Caco-2 (cell line): ENCODE measurements around the gene BRAT1. TPM values are rescaled to one million over a fixed set of nuclear protein-coding genes. Genes with fewer than 3 reads are reported as not detected.

ENCODE experiments used
- BruUV-seq: library from RNA; stranded (reverse); fragments of 400-500 nt; replicated peaks from 2 replicates; lab custom pipeline; 2021; lab: Mats Ljungman, UMichigan
- CTCF ChIA-PET: fragments of 300-600 bp; sonication (Branson Sonifier 250); formaldehyde crosslinking; loops from one replicate; lab custom pipeline; 2022; ENCODE audit warnings: antibody characterized with exemption; lab: Charles Lee
- POLR2A ChIA-PET: fragments of 300-600 bp; sonication (Branson Sonifier 250); formaldehyde crosslinking; loops from one replicate; lab custom pipeline; 2022; ENCODE audit warnings: antibody characterized with exemption; lab: Charles Lee
- DNase-seq, 2 experiments: peaks; one replicate each; pipeline versions ENCODE4 v3.0.0 to v3.0.0-alpha.2; 2020 to 2022
- H3K27me3 ChIP-seq: replicated peaks from 2 replicates; pipeline ENCODE4 v1.6.0; 2011; ENCODE audit warnings: low read length; ENCODE audit not compliant: control insufficient read depth, insufficient read depth
- H3K36me3 ChIP-seq: 2 replicates; pipeline ENCODE4 v1.5.1; 2011; ENCODE audit warnings: low read length; ENCODE audit not compliant: control insufficient read depth, insufficient read depth
- H3K4me1 ChIP-seq: fragments of 250-450 bp; sonication (Bioruptor Pico); 2 replicates; pipeline ENCODE4 v1.5.1; 2020; ENCODE audit warnings: mild to moderate bottlenecking
- H3K4me3 ChIP-seq: 2 replicates; pipeline ENCODE4 v1.5.1; 2011; ENCODE audit warnings: low read depth, mild to moderate bottlenecking, control low read depth, low read length
- H3K9me3 ChIP-seq: fragments of 250-450 bp; sonication (Bioruptor Pico); 2 replicates; pipeline ENCODE4 v1.5.1; 2020; ENCODE audit warnings: mild to moderate bottlenecking, moderate library complexity
- H3K27ac Mint-ChIP-seq: one replicate; pipeline ENCODE4 v1.8.0; 2022; ENCODE audit warnings: mixed read lengths; ENCODE audit not compliant: unreplicated experiment
- H3K27me3 Mint-ChIP-seq: one replicate; pipeline ENCODE4 v1.8.0; 2022; ENCODE audit warnings: mixed read lengths; ENCODE audit not compliant: insufficient read depth, unreplicated experiment
- H3K36me3 Mint-ChIP-seq: one replicate; pipeline ENCODE4 v1.8.0; 2022; ENCODE audit warnings: mild to moderate bottlenecking, mixed read lengths; ENCODE audit not compliant: insufficient read depth, unreplicated experiment
- H3K4me1 Mint-ChIP-seq: one replicate; pipeline ENCODE4 v1.8.0; 2022; ENCODE audit warnings: low read depth, mixed read lengths; ENCODE audit not compliant: unreplicated experiment
- H3K4me3 Mint-ChIP-seq: one replicate; pipeline ENCODE4 v1.8.0; 2022; ENCODE audit warnings: mild to moderate bottlenecking, moderate library complexity, mixed read lengths; ENCODE audit not compliant: unreplicated experiment
- H3K9me3 Mint-ChIP-seq: one replicate; pipeline ENCODE4 v1.8.0; 2022; ENCODE audit warnings: mixed read lengths; ENCODE audit not compliant: unreplicated experiment
- intact Hi-C: fragments of 100-400 bp; cut with micrococcal nuclease; formaldehyde crosslinking; loops from one replicate; pipeline ENCODE4 v1.10.0; 2022; ENCODE audit not compliant: unreplicated experiment
- total RNA-seq: library from RNA; stranded (reverse); gene quantifications from 2 replicates; pipeline ENCODE4 v1.2.3, GENCODE V29; 2022
- TF ChIP-seq, protein P1 (sequence below), 2 experiments: fragments of 200-600 bp in 1 of 2; IDR thresholded peaks; 1 replicate in 1 of 2; 2 replicates in 1 of 2; pipeline versions ENCODE4 v1.5.1 to v1.8.0; 2011 to 2022; ENCODE audit warnings: antibody characterized with exemption in 1 of 2, control low read depth in 1 of 2, inconsistent platforms in 1 of 2, low read depth in 1 of 2, low read length in 1 of 2, mild to moderate bottlenecking in 1 of 2, moderate library complexity in 1 of 2; ENCODE audit not compliant: insufficient read depth in 1 of 2, severe bottlenecking in 1 of 2, unreplicated experiment in 1 of 2

Gene BRAT1
- total RNA-seq, 1 experiment from 2014 or later: 33.5 TPM

DNA sequence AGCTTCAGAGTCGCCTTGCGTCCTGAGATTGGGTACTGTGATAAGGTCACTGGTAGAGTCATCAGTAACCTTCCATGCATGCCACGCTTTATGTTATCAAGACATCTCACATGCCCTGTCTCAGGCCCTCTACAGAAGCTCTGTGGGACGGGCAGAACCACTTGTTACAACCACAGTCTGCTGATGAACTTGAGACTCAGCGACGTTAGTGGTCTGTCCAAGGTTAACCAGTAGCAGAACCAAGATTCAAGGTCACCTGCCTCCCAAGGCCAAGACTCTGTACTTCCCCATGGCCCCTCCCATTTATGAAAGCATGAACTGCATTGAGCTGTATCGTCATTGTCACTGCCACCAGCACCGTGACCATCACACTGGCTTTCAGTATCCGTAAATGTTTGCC is 18.4 kb upstream of the BRAT1 start:
- no peaks in the 10 kb centered on the region for H3K9me3 ChIP-seq
- no peaks in the 10 kb centered on the region for H3K36me3 ChIP-seq
- TF ChIP-seq, protein P1, sequence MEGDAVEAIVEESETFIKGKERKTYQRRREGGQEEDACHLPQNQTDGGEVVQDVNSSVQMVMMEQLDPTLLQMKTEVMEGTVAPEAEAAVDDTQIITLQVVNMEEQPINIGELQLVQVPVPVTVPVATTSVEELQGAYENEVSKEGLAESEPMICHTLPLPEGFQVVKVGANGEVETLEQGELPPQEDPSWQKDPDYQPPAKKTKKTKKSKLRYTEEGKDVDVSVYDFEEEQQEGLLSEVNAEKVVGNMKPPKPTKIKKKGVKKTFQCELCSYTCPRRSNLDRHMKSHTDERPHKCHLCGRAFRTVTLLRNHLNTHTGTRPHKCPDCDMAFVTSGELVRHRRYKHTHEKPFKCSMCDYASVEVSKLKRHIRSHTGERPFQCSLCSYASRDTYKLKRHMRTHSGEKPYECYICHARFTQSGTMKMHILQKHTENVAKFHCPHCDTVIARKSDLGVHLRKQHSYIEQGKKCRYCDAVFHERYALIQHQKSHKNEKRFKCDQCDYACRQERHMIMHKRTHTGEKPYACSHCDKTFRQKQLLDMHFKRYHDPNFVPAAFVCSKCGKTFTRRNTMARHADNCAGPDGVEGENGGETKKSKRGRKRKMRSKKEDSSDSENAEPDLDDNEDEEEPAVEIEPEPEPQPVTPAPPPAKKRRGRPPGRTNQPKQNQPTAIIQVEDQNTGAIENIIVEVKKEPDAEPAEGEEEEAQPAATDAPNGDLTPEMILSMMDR (IDR thresholded peaks at IDR 0.05; ENCODE audit: insufficient read depth in 1 of 2, low read depth in 1 of 2, low read length in 1 of 2, severe bottlenecking in 1 of 2, unreplicated experiment in 1 of 2): no peak
- Mint-ChIP-seq H3K9me3 (no peaks in the 10 kb centered on the region), H3K4me1 (no peaks in the 10 kb centered on the region), H3K36me3 (no peaks in the 10 kb centered on the region), H3K27ac (no peak overlapping the region), H3K4me3 (no peak overlapping the region), H3K27me3 (no peaks in the 10 kb centered on the region)
- H3K27me3 ChIP-seq: no peaks in the 10 kb centered on the region
- H3K4me3 ChIP-seq: no peak overlapping the region
- intact Hi-C loops: no loop called here
- POLR2A ChIA-PET: no interaction called here
- no TSS peak for BruUV-seq
- peaks cover 14% of the 10 kb centered on the region; the same call in 1 of the 2 replicates for H3K4me1 ChIP-seq
- no peak for DNase-seq
- CTCF ChIA-PET: interaction anchor here (0.6 kb wide), 1 partner anchor 134 kb away, joined by 3 read pairs; no protein-coding TSS in a partner anchor

DNA sequence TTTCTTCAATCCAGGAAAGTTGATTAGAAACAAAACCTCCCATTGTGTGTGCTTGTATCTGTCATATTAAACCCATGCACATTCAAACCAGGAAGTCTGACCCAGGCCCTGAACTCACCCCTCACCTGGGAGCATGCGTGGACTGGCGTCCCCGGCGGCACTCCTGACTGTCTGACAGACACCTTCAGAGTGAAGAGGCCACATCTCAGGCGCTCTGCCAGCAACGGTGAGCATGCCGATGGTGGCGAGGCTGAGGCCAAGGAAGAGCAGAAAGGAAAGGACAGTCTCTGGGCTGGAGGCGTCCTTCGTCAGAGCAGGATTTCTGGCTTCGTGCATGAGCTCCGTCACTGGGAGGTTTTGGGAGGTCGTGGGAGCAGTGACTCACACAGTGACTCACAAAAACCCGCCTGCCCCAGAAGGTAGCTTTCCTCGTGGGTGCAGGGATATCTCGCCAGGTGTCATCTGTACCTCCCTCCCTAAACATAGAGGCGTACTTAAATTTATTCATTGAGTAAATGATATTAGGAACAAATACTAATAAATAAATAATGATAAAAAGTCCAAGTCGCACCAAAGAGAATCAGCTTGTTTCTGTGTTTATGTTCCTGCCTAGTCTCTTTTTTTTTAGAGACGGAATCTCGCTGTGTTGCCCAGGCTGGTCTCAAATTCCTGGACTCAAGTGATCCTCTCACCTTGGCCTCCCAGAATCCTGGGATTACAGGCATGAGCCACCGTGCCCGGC is 16.9 kb upstream of the BRAT1 start:
- peak in 1 of 2 experiments; percentile 51 for DNase-seq
- Histone ChIP-seq H3K4me3 (no peak overlapping the region), H3K4me1 (peaks cover 14% of the 10 kb centered on the region; the same call in 1 of the 2 replicates), H3K9me3 (no peaks in the 10 kb centered on the region), H3K27me3 (no peaks in the 10 kb centered on the region), H3K36me3 (no peaks in the 10 kb centered on the region)
- Mint-ChIP-seq H3K36me3 (no peaks in the 10 kb centered on the region), H3K9me3 (no peaks in the 10 kb centered on the region), H3K27me3 (no peaks in the 10 kb centered on the region), H3K4me1 (no peaks in the 10 kb centered on the region), H3K4me3 (no peak overlapping the region), H3K27ac (peak overlapping the region; percentile 32)
- TF ChIP-seq, protein P1 (IDR thresholded peaks at IDR 0.05; ENCODE audit: insufficient read depth in 1 of 2, low read depth in 1 of 2, low read length in 1 of 2, severe bottlenecking in 1 of 2, unreplicated experiment in 1 of 2): no peak
- intact Hi-C loops: no loop called here
- BruUV-seq: no TSS peak
- POLR2A ChIA-PET: no interaction called here
- CTCF ChIA-PET: no interaction called here

DNA sequence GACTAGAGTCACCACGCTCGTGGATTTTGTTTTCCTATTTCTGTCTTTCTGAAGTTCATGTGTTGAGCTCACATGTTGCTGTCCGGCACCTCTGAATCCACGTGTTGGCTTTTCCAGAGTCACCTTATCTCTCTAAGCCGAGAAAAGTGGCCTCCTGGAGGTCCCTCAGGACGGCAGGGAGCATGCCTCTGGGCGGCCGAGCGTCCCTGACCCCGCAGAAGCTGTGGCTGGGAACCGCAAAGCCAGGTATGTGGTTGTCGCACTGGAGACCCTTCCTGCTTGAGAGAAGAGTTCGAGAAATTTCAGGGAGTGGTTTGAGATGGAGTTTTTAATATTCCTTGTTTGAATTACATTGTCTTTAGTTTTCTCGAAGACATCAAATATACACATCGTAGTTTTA is 16.1 kb upstream of the BRAT1 start:
- H3K36me3 Mint-ChIP-seq: no peaks in the 10 kb centered on the region
- intact Hi-C loops: no loop called here
- TF ChIP-seq, protein P1 (IDR thresholded peaks at IDR 0.05; ENCODE audit: insufficient read depth in 1 of 2, low read depth in 1 of 2, low read length in 1 of 2, severe bottlenecking in 1 of 2, unreplicated experiment in 1 of 2): no peak
- DNase-seq: no peak
- no peaks in the 10 kb centered on the region for H3K27me3 Mint-ChIP-seq
- no peak overlapping the region for H3K4me3 Mint-ChIP-seq
- ChIA-PET POLR2A (no interaction called here), CTCF (no interaction called here)
- Histone ChIP-seq H3K36me3 (no peaks in the 10 kb centered on the region), H3K27me3 (no peaks in the 10 kb centered on the region), H3K9me3 (no peaks in the 10 kb centered on the region), H3K4me3 (no peak overlapping the region), H3K4me1 (peaks cover 14% of the 10 kb centered on the region; the same call in 1 of the 2 replicates)
- no TSS peak for BruUV-seq
- H3K9me3 Mint-ChIP-seq: no peaks in the 10 kb centered on the region
- no peaks in the 10 kb centered on the region for H3K4me1 Mint-ChIP-seq
- H3K27ac Mint-ChIP-seq: no peak overlapping the region
